Measurements from ENCODE around the gene PDGFD.

PDGFD gene

DNA sequence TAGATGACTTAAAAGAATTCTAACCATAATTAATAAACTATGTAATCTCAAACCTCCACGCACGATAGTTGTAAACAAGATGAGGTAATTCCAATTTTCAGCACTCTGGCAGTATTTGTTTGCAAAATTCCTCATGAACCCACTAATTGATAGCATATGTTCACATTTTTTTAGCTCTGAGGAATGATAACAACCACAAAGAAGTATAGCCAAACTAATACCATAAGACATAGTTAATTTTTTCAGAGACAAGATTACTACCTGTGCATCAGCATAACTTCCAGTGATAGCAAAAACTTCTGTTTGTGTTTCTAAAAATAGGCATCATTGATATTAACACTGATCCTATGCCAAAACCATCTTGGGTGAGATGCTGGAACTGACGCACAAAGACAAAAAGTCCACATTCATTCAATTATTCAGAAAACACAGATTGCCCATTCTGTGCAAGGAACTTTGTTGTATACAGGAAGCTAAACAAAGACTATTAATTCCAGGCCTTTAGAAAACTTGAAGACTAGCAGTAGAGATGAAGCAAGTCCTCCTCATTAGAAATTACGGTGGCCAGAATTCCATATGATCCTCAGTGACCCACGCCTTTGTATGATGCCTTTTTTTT lies 57.7 kb downstream of the PDGFD start:
- Histone ChIP-seq H3K4me1 (ENCODE audit: control insufficient read depth, insufficient read depth, low read length) (no peaks in the 10 kb centered on the region), H3K9ac (ENCODE audit: low read depth, low read length) (no peak overlapping the region), H3K27me3 (ENCODE audit: control insufficient read depth, insufficient read depth, low read length) (no peaks in the 10 kb centered on the region), H3K36me3 (ENCODE audit: control insufficient read depth, insufficient read depth, low read length) (no peaks in the 10 kb centered on the region), H3K4me3 (ENCODE audit: low read depth, low read length) (no peak overlapping the region), H3K9me3 (ENCODE audit: control insufficient read depth, insufficient read depth, low read length) (no peaks in the 10 kb centered on the region)

DNA sequence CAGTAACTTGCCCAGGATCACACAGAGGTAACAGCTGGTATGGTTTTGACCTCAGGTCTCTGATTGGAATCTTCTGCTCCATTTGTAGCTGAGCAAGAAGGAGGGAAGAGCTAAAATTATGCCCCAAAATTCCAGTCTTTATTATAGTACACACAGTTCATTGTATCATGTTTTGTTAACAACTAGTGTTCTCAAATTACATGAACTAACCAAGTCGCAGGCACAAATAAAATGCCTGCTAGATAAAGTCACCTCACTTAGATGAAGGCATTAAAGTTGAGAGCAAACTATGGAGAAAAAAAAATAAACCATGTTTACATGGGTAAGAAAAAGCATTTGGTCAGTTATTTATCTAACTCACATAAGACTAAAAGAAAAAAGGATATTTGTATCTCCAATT lies 58.8 kb downstream of the PDGFD start:
- no peak overlapping the region for H3K9ac ChIP-seq (ENCODE audit: low read depth, low read length)
- H3K9me3 ChIP-seq (ENCODE audit: control insufficient read depth, insufficient read depth, low read length) = no peaks in the 10 kb centered on the region
- no peaks in the 10 kb centered on the region for H3K4me1 ChIP-seq (ENCODE audit: control insufficient read depth, insufficient read depth, low read length)
- H3K27me3 ChIP-seq (ENCODE audit: control insufficient read depth, insufficient read depth, low read length) = no peaks in the 10 kb centered on the region
- H3K4me3 ChIP-seq (ENCODE audit: low read depth, low read length) = no peak overlapping the region
- H3K36me3 ChIP-seq (ENCODE audit: control insufficient read depth, insufficient read depth, low read length) = no peaks in the 10 kb centered on the region

DNA sequence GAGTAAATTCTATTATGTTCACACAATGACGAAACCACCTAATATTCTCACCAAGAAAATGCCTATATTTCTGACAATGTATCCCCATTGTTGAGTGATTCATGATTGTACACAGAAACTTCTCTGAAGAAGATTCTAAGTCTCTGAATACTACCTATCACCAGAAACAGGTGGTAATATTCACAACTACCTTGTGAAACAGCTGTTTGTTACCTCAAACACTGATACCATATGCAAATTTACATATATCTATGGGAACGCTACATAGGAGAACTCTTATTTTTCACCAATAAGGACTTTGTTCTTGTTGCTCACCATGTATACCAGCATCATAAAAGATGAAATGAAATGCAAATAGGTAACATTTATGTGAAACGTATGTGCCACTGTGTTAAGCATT lies 59.3 kb downstream of the PDGFD start:
- Histone ChIP-seq H3K4me1 (ENCODE audit: control insufficient read depth, insufficient read depth, low read length) (no peaks in the 10 kb centered on the region), H3K27me3 (ENCODE audit: control insufficient read depth, insufficient read depth, low read length) (no peaks in the 10 kb centered on the region), H3K9me3 (ENCODE audit: control insufficient read depth, insufficient read depth, low read length) (no peaks in the 10 kb centered on the region), H3K36me3 (ENCODE audit: control insufficient read depth, insufficient read depth, low read length) (no peaks in the 10 kb centered on the region), H3K9ac (ENCODE audit: low read depth, low read length) (no peak overlapping the region), H3K4me3 (ENCODE audit: low read depth, low read length) (no peak overlapping the region)

DNA sequence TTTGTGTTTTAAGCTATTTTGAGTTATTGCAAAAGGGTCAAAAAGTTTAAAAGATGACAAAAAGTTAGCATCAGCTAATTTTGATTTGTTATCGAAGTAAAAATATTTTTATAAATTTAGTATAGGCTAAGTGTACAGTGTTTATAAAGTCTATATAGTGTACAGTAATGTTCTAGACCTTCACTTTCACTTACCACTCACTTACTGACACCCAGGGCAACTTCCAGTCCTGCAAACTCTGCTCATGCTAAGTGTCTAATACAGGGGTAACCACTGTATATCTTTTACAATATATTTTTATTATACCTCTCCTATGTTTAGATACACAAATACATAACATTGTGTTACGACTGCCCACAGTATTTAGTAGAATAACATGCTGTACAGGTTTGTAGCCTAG lies 59.7 kb downstream of the PDGFD start:
- Histone ChIP-seq H3K27me3 (ENCODE audit: control insufficient read depth, insufficient read depth, low read length) (no peaks in the 10 kb centered on the region), H3K4me1 (ENCODE audit: control insufficient read depth, insufficient read depth, low read length) (no peaks in the 10 kb centered on the region), H3K9ac (ENCODE audit: low read depth, low read length) (no peak overlapping the region), H3K36me3 (ENCODE audit: control insufficient read depth, insufficient read depth, low read length) (no peaks in the 10 kb centered on the region), H3K9me3 (ENCODE audit: control insufficient read depth, insufficient read depth, low read length) (no peaks in the 10 kb centered on the region), H3K4me3 (ENCODE audit: low read depth, low read length) (no peak overlapping the region)

DNA sequence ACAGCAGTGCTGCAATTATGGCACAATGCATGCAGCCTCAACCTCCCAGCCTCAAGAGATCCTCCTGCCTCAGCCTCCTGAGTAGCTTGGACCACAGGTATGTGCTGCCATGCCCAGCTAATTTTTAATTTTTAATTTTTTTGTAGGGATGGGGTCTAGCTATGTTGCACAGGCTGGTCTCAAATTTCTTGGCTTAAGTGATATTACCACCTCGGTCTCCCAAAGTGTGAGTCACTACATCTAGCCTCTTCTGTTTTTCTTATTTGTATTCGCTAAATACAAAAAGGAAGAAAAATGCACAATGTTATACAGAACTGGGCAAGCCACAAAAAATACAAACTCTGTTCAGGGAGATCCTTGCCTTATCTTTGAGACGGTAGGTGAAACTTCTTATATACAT lies 65.4 kb downstream of the PDGFD start:
- Histone ChIP-seq H3K4me1 (ENCODE audit: control insufficient read depth, insufficient read depth, low read length) (no peaks in the 10 kb centered on the region), H3K9me3 (ENCODE audit: control insufficient read depth, insufficient read depth, low read length) (no peaks in the 10 kb centered on the region), H3K36me3 (ENCODE audit: control insufficient read depth, insufficient read depth, low read length) (no peaks in the 10 kb centered on the region), H3K9ac (ENCODE audit: low read depth, low read length) (no peak overlapping the region), H3K27me3 (ENCODE audit: control insufficient read depth, insufficient read depth, low read length) (no peaks in the 10 kb centered on the region), H3K4me3 (ENCODE audit: low read depth, low read length) (no peak overlapping the region)

DNA sequence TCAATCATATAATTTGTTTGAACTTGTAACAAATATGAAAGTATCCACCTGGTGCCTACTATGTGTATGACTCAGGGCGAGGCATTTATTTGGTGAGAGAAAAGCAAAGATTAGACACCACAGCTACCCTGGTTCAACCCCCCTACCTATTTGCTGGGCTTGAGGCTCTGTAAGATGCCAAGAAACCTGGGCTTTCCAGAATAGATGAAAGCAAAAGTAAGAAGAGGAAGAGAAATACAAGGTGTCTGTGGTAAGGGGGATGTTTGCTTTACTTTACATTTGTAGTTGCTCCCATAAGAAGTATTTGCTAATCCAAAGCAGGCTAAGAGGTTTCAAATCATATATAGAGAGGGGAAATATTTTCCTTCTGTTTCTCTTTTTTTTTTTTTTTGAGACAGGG lies 65.8 kb downstream of the PDGFD start:
- no peaks in the 10 kb centered on the region for H3K4me1 ChIP-seq (ENCODE audit: control insufficient read depth, insufficient read depth, low read length)

DNA sequence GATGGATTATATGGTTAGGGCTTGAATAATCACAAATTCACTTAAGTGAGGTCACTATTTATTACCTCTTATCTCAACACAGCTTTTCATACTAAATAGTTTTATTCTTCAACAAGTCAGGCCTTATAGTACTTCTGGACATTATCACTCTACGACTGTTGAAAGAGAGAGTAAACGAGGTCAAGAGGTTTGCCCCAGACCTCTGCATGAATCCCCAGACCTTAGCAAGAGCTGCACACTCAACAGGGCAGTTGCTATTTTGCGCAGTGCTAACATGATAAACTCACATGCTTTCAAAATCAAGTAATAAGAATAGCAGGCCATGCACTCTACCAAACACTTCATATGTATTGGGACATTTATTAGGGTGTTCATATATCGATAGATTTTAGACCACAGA lies 67.0 kb downstream of the PDGFD start:
- Histone ChIP-seq H3K9ac (ENCODE audit: low read depth, low read length) (no peak overlapping the region), H3K36me3 (ENCODE audit: control insufficient read depth, insufficient read depth, low read length) (no peaks in the 10 kb centered on the region), H3K4me3 (ENCODE audit: low read depth, low read length) (no peak overlapping the region), H3K9me3 (ENCODE audit: control insufficient read depth, insufficient read depth, low read length) (no peaks in the 10 kb centered on the region), H3K27me3 (ENCODE audit: control insufficient read depth, insufficient read depth, low read length) (no peaks in the 10 kb centered on the region), H3K4me1 (ENCODE audit: control insufficient read depth, insufficient read depth, low read length) (no peaks in the 10 kb centered on the region)

More for the DNA sequence above, 65.8 kb downstream of the PDGFD start:
- Histone ChIP-seq H3K4me3 (ENCODE audit: low read depth, low read length) (no peak overlapping the region), H3K9me3 (ENCODE audit: control insufficient read depth, insufficient read depth, low read length) (no peaks in the 10 kb centered on the region), H3K27me3 (ENCODE audit: control insufficient read depth, insufficient read depth, low read length) (no peaks in the 10 kb centered on the region), H3K9ac (ENCODE audit: low read depth, low read length) (no peak overlapping the region), H3K36me3 (ENCODE audit: control insufficient read depth, insufficient read depth, low read length) (no peaks in the 10 kb centered on the region)

DNA sequence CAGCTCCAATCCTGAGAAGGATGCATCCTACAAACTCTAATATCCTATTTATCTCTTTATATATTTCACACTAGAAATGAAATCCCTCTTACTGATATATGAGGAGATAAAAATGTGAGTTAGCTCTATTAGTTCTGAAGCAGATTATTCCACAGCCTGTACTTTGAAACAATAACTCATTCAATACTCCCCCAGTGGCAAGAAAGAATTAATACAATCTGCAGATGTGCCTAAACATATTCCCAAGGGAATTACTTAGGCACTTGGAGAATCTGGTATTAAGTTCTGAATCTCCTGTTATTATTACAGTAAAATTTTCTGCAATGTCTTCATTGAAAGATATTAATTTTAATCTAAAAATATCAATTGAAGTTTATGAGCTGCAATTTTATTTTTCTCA lies 68.2 kb downstream of the PDGFD start:
- Histone ChIP-seq H3K9me3 (ENCODE audit: control insufficient read depth, insufficient read depth, low read length) (no peaks in the 10 kb centered on the region), H3K27me3 (ENCODE audit: control insufficient read depth, insufficient read depth, low read length) (no peaks in the 10 kb centered on the region)

DNA sequence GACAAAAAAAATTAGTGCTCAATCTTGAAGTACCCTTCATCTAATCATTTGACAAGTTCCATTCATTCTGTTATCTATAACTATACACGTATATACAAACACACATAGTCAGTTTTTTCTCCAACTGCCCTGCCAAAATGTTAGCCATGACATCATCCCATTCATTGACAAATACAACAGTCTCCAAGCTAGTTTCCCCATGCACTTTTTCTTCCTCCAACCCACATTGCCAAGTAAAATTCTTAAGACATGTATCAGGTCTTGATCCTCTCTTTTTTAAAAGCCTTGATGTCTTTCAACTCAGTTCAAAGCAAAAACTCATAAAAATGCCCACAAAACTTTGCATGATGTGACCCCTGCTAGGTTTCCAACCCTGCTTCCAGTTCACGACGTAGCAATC lies 69.4 kb downstream of the PDGFD start:
- H3K27me3 ChIP-seq (ENCODE audit: control insufficient read depth, insufficient read depth, low read length) = no peaks in the 10 kb centered on the region

More for the DNA sequence above, 68.2 kb downstream of the PDGFD start:
- Histone ChIP-seq H3K4me1 (ENCODE audit: control insufficient read depth, insufficient read depth, low read length) (no peaks in the 10 kb centered on the region), H3K9ac (ENCODE audit: low read depth, low read length) (no peak overlapping the region), H3K36me3 (ENCODE audit: control insufficient read depth, insufficient read depth, low read length) (no peaks in the 10 kb centered on the region), H3K4me3 (ENCODE audit: low read depth, low read length) (no peak overlapping the region)

DNA sequence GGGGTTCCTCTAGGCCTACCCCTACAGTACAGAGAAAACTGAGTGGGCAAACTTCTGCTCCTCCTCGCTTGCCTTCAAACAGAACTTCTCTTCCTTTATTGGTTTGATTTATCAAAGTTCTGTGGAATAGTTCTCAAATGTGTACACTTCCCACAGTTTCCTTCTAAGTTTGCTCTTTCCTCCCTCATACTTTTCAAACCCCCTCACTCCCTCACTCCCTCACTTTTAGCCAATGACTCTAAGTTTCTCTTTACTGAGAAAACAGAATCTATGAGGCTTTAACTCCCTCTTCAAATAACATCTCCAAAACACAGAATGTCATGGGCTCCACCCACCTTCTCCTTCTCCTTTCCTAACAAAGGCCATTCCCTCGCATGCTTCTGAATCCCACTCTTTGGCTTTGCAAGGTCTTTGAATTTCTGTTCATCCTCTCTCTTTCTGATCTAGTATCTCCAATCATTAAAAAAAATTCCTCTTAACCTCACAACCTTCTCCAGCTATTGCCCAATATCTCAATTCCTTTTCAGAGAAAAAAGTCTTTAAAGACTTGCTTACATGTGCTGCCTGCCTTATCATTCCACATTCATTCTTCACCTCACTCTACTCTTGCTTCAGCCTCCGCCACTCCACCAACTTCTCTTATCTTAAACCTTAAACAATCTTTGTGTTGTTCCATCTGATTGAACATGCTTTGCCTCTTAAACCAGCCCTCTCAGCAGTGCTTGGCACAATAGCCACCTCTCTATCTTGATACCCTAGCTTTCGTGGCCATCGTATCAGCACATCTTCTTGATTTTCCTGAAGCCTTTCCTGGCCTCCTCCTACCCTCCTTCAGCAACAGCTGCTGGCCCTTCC lies 70.3 kb downstream of the PDGFD start:
- Histone ChIP-seq H3K36me3 (ENCODE audit: control insufficient read depth, insufficient read depth, low read length) (no peaks in the 10 kb centered on the region), H3K9me3 (ENCODE audit: control insufficient read depth, insufficient read depth, low read length) (no peaks in the 10 kb centered on the region), H3K9ac (ENCODE audit: low read depth, low read length) (no peak overlapping the region), H3K4me1 (ENCODE audit: control insufficient read depth, insufficient read depth, low read length) (no peaks in the 10 kb centered on the region), H3K4me3 (ENCODE audit: low read depth, low read length) (no peak overlapping the region), H3K27me3 (ENCODE audit: control insufficient read depth, insufficient read depth, low read length) (no peaks in the 10 kb centered on the region)

More for the DNA sequence above, 69.4 kb downstream of the PDGFD start:
- Histone ChIP-seq H3K4me1 (ENCODE audit: control insufficient read depth, insufficient read depth, low read length) (no peaks in the 10 kb centered on the region), H3K36me3 (ENCODE audit: control insufficient read depth, insufficient read depth, low read length) (no peaks in the 10 kb centered on the region), H3K9ac (ENCODE audit: low read depth, low read length) (no peak overlapping the region), H3K9me3 (ENCODE audit: control insufficient read depth, insufficient read depth, low read length) (no peaks in the 10 kb centered on the region), H3K4me3 (ENCODE audit: low read depth, low read length) (no peak overlapping the region)

DNA sequence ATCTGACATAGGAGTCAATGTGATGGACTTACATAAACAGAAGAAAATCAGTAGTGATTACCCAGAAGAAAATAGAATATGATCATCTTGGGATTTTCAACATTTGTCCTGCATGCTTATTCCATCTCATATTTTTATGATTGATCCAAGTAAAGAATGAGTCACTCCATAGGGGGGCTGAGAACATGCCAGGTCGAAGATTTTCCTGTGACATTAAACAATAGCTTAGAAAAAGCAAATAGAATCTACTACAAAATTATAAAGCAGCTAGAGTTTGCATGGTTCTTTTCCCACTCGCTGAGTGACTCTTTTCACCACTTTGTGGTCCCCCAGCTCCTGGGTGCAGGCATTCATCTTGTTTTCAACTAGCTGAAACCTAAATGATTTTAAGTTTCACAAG lies 71.2 kb downstream of the PDGFD start:
- no peak overlapping the region for H3K4me3 ChIP-seq (ENCODE audit: low read depth, low read length)

More for the DNA sequence above, 71.2 kb downstream of the PDGFD start:
- H3K36me3 ChIP-seq (ENCODE audit: control insufficient read depth, insufficient read depth, low read length) = no peaks in the 10 kb centered on the region
- H3K4me1 ChIP-seq (ENCODE audit: control insufficient read depth, insufficient read depth, low read length) = no peaks in the 10 kb centered on the region
- H3K9ac ChIP-seq (ENCODE audit: low read depth, low read length) = no peak overlapping the region
- H3K9me3 ChIP-seq (ENCODE audit: control insufficient read depth, insufficient read depth, low read length) = no peaks in the 10 kb centered on the region
- H3K27me3 ChIP-seq (ENCODE audit: control insufficient read depth, insufficient read depth, low read length) = no peaks in the 10 kb centered on the region
